ENCODE data around the gene OLFML2A. TPM values are rescaled to one million over a fixed set of nuclear protein-coding genes. Genes with fewer than 3 reads are reported as not detected.
"Not testable (repeated sequence)": the region's sequence is repeated elsewhere in the genome, so short reads cannot be mapped to it uniquely, and the experiment has no call there.

The OLFML2A gene
- total RNA-seq, 1 donor = 0.31 TPM

- Histone ChIP-seq H3K9me3 (ENCODE audit: low read depth, low read length) (no peaks in the 10 kb centered on the region), H3K4me1 (ENCODE audit: insufficient read depth, low read length) (no peaks in the 10 kb centered on the region), H3K4me3 (ENCODE audit: low read length) (no peak overlapping the region), H3K27me3 (ENCODE audit: insufficient read depth, low read length) (no peaks in the 10 kb centered on the region)
These were observed 35.5 kb downstream of the OLFML2A start for GRCh38 chr9:124812441-124812876.

GRCh38 chr9:124813041-124813440 lies 36.1 kb downstream of the OLFML2A start:
- no peak overlapping the region for H3K4me3 ChIP-seq (ENCODE audit: low read length)
- no peaks in the 10 kb centered on the region for H3K4me1 ChIP-seq (ENCODE audit: insufficient read depth, low read length)
- H3K27me3 ChIP-seq (ENCODE audit: insufficient read depth, low read length) = no peaks in the 10 kb centered on the region
- no peaks in the 10 kb centered on the region for H3K9me3 ChIP-seq (ENCODE audit: low read depth, low read length)

DNA sequence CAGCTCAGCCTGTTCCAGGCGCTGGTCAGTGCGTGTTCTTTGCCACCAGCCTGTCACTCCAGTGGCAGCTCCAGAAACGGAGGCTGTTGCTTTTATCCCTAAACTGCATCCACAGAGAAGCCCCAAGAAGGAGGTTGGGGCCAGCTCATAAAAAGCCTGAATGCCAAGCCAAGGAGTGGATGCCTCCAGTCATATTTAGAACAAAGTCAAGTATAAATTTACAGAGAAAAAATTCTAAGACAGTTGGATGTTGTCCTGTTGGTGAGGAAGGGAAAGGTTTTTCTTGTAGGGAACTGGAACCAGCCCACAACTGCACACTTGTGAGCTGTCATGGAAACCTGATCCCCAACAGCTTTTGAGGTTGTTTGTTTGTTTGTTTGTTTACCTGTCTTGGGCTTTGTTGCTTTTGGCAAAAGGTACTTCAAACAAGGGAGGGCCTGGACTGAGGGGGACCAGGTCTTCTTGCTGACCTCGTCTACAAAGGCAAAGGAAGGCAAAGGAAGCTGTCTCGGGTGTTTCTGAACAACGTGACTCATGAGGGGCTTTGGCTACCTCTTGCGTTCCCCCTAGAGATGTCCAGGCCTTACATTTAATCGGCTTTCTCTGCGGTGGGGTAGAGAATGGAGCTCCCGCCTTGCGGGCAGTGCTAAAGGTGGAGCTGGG lies 36.7 kb downstream of the OLFML2A start:
- no peaks in the 10 kb centered on the region for H3K4me1 ChIP-seq (ENCODE audit: insufficient read depth, low read length)
- no peaks in the 10 kb centered on the region for H3K9me3 ChIP-seq (ENCODE audit: low read depth, low read length)
- H3K4me3 ChIP-seq (ENCODE audit: low read length) = no peak overlapping the region

GRCh38 chr9:124814164-124814535 lies 37.2 kb downstream of the OLFML2A start:
- H3K4me3 ChIP-seq (ENCODE audit: low read length) = no peak overlapping the region
- no peaks in the 10 kb centered on the region for H3K27me3 ChIP-seq (ENCODE audit: insufficient read depth, low read length)
- H3K4me1 ChIP-seq (ENCODE audit: insufficient read depth, low read length) = no peaks in the 10 kb centered on the region
- H3K9me3 ChIP-seq (ENCODE audit: low read depth, low read length) = no peaks in the 10 kb centered on the region

More for the DNA sequence above, 36.7 kb downstream of the OLFML2A start:
- H3K27me3 ChIP-seq (ENCODE audit: insufficient read depth, low read length) = no peaks in the 10 kb centered on the region

GRCh38 chr9:124815601-124816000 lies 38.7 kb downstream of the OLFML2A start:
- no peaks in the 10 kb centered on the region for H3K4me1 ChIP-seq (ENCODE audit: insufficient read depth, low read length)
- H3K4me3 ChIP-seq (ENCODE audit: low read length) = no peak overlapping the region
- H3K27me3 ChIP-seq (ENCODE audit: insufficient read depth, low read length) = no peaks in the 10 kb centered on the region
- H3K9me3 ChIP-seq (ENCODE audit: low read depth, low read length) = no peaks in the 10 kb centered on the region

GRCh38 chr9:124818431-124819281 lies 41.7 kb downstream of the OLFML2A start:
- H3K4me1 ChIP-seq (ENCODE audit: insufficient read depth, low read length) = no peaks in the 10 kb centered on the region
- no peaks in the 10 kb centered on the region for H3K9me3 ChIP-seq (ENCODE audit: low read depth, low read length)
- no peaks in the 10 kb centered on the region for H3K27me3 ChIP-seq (ENCODE audit: insufficient read depth, low read length)
- H3K4me3 ChIP-seq (ENCODE audit: low read length) = no peak overlapping the region

DNA sequence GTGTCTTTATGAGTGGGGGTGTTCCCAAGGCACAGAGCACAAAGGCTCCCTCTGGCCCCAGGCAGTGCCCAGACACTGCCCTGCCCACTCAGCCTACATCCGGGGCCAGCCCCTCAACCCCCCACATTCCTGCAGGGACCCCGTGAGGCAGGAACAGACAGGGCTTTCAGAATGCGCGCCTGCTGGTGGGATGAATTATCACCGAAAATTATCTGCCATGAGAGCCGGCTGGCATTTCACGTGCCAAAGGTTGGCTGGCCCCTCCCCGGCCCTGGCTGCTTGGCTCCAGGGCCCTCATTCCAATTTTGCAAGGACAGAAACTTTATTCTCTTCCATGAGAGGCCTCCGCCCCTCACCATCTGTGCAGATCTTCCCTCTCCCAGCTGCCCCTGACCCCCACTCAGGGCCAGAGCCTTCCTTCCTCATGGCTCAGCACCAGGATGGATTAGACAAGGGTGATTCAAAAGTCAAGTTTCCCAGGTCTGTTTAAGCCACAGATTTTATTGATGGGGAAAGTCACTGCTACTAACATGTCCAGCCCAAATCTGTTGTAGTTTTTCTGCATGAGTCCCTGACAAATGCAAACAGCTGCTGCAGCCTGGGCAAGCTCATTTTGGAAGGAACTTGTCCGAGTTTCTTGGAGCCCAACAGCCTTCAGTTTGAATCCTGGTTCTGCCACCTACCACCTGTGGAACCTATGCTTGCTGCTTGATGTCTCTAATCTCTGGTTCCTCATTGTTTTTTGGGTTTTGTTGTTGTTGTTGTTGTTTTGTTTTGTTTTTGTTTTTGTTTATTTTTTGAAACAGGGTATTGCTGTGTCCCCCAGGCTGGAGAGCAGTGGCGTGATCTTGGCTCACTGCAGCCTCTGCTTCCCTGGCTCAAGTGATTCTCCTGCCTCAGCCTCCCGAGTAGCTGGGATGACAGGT lies 44.0 kb downstream of the OLFML2A start:
- no peak overlapping the region for H3K4me3 ChIP-seq (ENCODE audit: low read length)
- H3K27me3 ChIP-seq (ENCODE audit: insufficient read depth, low read length) = no peaks in the 10 kb centered on the region
- H3K9me3 ChIP-seq (ENCODE audit: low read depth, low read length) = no peaks in the 10 kb centered on the region
- H3K4me1 ChIP-seq (ENCODE audit: insufficient read depth, low read length) = no peaks in the 10 kb centered on the region

DNA sequence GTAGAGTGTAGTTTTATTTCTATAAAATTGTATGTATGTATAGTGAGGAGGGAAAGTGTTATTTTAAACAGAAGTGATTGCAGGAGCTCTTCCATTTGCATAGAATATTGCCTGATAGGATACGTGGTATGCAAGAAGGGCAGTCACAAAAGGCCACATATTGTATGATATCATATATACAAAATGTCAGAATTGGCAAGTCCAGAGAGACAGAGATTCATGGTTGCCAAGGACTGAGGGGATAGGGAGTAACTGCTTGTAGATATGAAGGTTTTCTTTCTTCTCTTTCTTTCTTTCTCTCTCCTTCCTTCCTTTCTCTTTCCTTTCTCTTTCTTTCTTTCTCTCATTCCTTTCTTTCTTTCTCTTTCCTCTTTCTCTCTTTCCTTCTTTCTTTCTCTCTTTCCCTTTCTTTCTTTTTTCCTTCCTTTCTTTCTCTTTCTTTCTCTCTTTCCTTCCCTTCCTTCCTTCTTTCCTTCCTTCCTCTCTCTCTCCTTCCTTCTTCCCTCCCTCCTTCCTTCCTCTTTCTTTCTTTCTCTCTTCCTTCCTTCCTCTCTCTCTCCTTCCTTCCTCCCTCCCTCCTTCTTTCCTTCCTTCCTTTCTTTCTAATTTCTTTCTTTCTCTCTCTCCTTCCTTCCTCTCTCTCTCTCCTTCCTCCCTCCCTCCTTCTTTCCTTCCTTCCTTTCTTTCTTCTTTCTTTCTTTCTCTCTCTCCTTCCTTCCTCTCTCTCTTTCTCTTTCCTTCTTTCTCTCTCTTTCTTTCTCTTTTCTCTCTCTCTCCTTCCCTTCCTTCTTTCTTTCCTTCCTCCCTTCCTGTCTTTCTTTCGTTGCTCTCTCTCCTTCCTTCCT lies 51.8 kb downstream of the OLFML2A start:
- Histone ChIP-seq H3K4me1 (ENCODE audit: insufficient read depth, low read length) (peaks cover 10% of the 10 kb centered on the region), H3K9me3 (ENCODE audit: low read depth, low read length) (no peaks in the 10 kb centered on the region), H3K4me3 (ENCODE audit: low read length) (no peak overlapping the region), H3K27me3 (ENCODE audit: insufficient read depth, low read length) (no peaks in the 10 kb centered on the region)

- Histone ChIP-seq H3K9me3 (ENCODE audit: low read depth, low read length) (no peaks in the 10 kb centered on the region), H3K4me3 (ENCODE audit: low read length) (no peak overlapping the region), H3K27me3 (ENCODE audit: insufficient read depth, low read length) (no peaks in the 10 kb centered on the region), H3K4me1 (ENCODE audit: insufficient read depth, low read length) (peaks cover 10% of the 10 kb centered on the region)
These were observed 52.4 kb downstream of the OLFML2A start for GRCh38 chr9:124829334-124829669.

- peaks cover 10% of the 10 kb centered on the region for H3K4me1 ChIP-seq (ENCODE audit: insufficient read depth, low read length)
- no peaks in the 10 kb centered on the region for H3K9me3 ChIP-seq (ENCODE audit: low read depth, low read length)
- no peaks in the 10 kb centered on the region for H3K27me3 ChIP-seq (ENCODE audit: insufficient read depth, low read length)
- no peak overlapping the region for H3K4me3 ChIP-seq (ENCODE audit: low read length)
These were observed 53.7 kb downstream of the OLFML2A start for GRCh38 chr9:124830593-124830992.

DNA sequence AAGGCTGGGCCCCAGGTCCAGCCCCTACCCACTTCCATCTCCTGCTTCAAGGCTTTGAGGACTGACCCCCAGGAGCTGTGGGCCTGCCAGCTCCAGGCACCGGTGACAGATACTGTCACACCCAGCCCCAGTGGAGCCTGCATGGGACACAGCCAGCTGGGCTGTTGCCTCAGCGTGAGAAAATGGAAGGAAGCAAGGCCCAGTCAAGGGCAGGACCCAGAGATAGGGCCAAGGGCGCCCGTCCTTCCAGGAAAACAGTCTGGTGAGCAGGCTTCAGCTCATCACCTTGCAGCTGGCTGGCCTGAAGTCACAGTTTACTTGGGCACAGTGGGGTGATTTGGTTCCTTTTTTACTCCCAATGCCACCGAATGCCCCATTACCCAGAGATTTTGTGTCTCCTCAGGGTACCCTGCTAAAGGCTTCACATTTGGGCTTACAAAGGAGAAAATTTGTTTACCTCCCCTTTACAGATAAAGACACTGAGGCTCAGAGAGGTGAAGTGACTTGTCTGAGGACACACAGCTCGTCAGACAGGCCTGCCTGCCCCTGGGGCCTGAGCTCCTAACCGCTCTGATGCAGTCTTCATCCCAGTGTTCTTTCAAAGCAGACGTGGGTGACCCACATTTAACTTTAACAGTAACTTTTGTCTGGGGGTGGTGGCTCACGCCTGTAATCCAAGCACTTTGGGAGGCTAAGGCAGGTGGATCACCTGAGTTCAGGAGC lies 54.9 kb downstream of the OLFML2A start:
- peaks cover 10% of the 10 kb centered on the region for H3K4me1 ChIP-seq (ENCODE audit: insufficient read depth, low read length)
- no peaks in the 10 kb centered on the region for H3K9me3 ChIP-seq (ENCODE audit: low read depth, low read length)
- no peak overlapping the region for H3K4me3 ChIP-seq (ENCODE audit: low read length)
- H3K27me3 ChIP-seq (ENCODE audit: insufficient read depth, low read length) = no peaks in the 10 kb centered on the region

GRCh38 chr9:124834591-124834990 lies 57.7 kb downstream of the OLFML2A start:
- Histone ChIP-seq H3K4me1 (ENCODE audit: insufficient read depth, low read length) (peaks cover 10% of the 10 kb centered on the region), H3K4me3 (ENCODE audit: low read length) (no peak overlapping the region), H3K9me3 (ENCODE audit: low read depth, low read length) (no peaks in the 10 kb centered on the region), H3K27me3 (ENCODE audit: insufficient read depth, low read length) (peaks cover 4% of the 10 kb centered on the region)

DNA sequence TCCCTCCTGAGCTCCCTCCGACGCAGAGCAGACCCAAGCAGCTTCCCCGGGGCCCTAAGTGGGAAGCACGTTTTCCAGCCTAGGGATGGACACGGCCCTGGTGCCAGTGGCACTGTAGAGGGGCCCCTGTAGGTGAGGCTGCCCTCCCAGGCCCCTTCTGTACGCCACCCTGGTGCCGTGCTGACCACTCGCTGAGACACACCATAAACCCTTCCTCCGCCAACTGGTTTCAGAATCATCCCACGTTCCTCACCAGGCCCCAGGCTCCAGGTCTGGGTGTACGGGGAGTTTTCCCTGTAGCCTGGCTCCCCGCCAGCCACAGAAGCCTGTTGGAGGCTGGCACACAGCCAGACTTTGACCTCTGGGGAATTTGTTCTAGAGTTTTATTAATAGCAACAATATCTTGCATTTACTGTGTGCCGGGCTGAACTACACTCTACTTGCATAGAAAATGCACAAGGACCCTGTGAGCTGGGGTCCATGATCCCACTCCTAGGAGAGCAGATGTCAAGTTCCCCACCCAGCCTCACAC lies 58.2 kb downstream of the OLFML2A start:
- no peaks in the 10 kb centered on the region for H3K9me3 ChIP-seq (ENCODE audit: low read depth, low read length)
- peaks cover 4% of the 10 kb centered on the region for H3K27me3 ChIP-seq (ENCODE audit: insufficient read depth, low read length)
- no peak overlapping the region for H3K4me3 ChIP-seq (ENCODE audit: low read length)
- peaks cover 10% of the 10 kb centered on the region for H3K4me1 ChIP-seq (ENCODE audit: insufficient read depth, low read length)

GRCh38 chr9:124838132-124838531 lies 61.2 kb downstream of the OLFML2A start:
- H3K4me1 ChIP-seq (ENCODE audit: insufficient read depth, low read length); H3K4me3 ChIP-seq (ENCODE audit: low read length); H3K9me3 ChIP-seq (ENCODE audit: low read depth, low read length); H3K27me3 ChIP-seq (ENCODE audit: insufficient read depth, low read length): not testable (repeated sequence)

Data from mononuclear cell (primary cell).